Neural cell (in vitro differentiated cells): ENCODE data around the gene PDILT. TPM values are rescaled to one million over a fixed set of nuclear protein-coding genes. Genes with fewer than 3 reads are reported as not detected.

ENCODE experiments used
- H2AFZ ChIP-seq: fragments of 200-600, 300-800 bp; sonication (generic), shearing (Covaris generic); 2 replicates; pipeline ENCODE4 v1.6.0; 2014; ENCODE audit warnings: low read depth, mild to moderate bottlenecking, antibody characterized with exemption, low read length, moderate library complexity
- H3F3A ChIP-seq: fragments of 200-600 bp; shearing (Covaris generic); 2 replicates; pipeline ENCODE4 v1.6.1; 2016; ENCODE audit warnings: mild to moderate bottlenecking, moderate library complexity, mixed read lengths, antibody characterized with exemption, low read length; ENCODE audit not compliant: insufficient read depth, poor library complexity, severe bottlenecking
- H3K27ac ChIP-seq: fragments of 200-600, 300-800 bp; sonication (generic), shearing (Covaris generic); 2 replicates; pipeline ENCODE4 v1.5.1; 2014; ENCODE audit warnings: mild to moderate bottlenecking, low read length, moderate library complexity
- H3K27me3 ChIP-seq: fragments of 300-800, 200-600 bp; sonication (generic), shearing (Covaris generic); 2 replicates; pipeline ENCODE4 v1.6.0; 2014; ENCODE audit warnings: mild to moderate bottlenecking, low read depth, low read length, moderate library complexity; ENCODE audit not compliant: insufficient read depth
- H3K36me3 ChIP-seq: fragments of 300-800, 200-600 bp; sonication (generic), shearing (Covaris generic); 2 replicates; pipeline ENCODE4 v1.5.1; 2014; ENCODE audit warnings: mild to moderate bottlenecking, antibody characterized with exemption, low read length, moderate library complexity; ENCODE audit not compliant: insufficient read depth
- H3K4me2 ChIP-seq: fragments of 300-800, 200-600 bp; sonication (generic), shearing (Covaris generic); 2 replicates; pipeline ENCODE4 v1.6.0; 2014; ENCODE audit warnings: mild to moderate bottlenecking, low read length
- H3K4me3 ChIP-seq: fragments of 300-800, 200-600 bp; sonication (generic), shearing (Covaris generic); 2 replicates; pipeline ENCODE4 v1.5.1; 2014; ENCODE audit warnings: mild to moderate bottlenecking, low read length, moderate library complexity
- H3K79me2 ChIP-seq: fragments of 200-600 bp; shearing (Covaris generic); replicated peaks from 2 replicates; pipeline ENCODE4 v1.6.0; 2014; ENCODE audit warnings: mild to moderate bottlenecking, low read length, moderate library complexity; ENCODE audit not compliant: insufficient read depth
- H3K9ac ChIP-seq: fragments of 300-800, 200-600 bp; sonication (generic), shearing (Covaris generic); 2 replicates; pipeline ENCODE4 v1.6.1; 2016; ENCODE audit warnings: mild to moderate bottlenecking, low read length, mixed read lengths
- H3K9me2 ChIP-seq: fragments of 200-600 bp; shearing (Covaris generic); 2 replicates; pipeline ENCODE4 v1.6.1; 2016; ENCODE audit warnings: mild to moderate bottlenecking, low read length, mixed read lengths; ENCODE audit not compliant: insufficient read depth
- H3K9me3 ChIP-seq: fragments of 200-600, 300-800 bp; sonication (generic), shearing (Covaris generic); 2 replicates; pipeline ENCODE4 v1.6.1; 2016; ENCODE audit warnings: mild to moderate bottlenecking, mixed run types, low read length, moderate library complexity, mixed read lengths
- H4K20me1 ChIP-seq: fragments of 200-600 bp; shearing (Covaris generic); 2 replicates; pipeline ENCODE4 v1.6.1; 2016; ENCODE audit warnings: mild to moderate bottlenecking, mixed run types; ENCODE audit not compliant: insufficient read depth
- CTCF ChIP-seq: fragments of 450-650 bp; IDR thresholded peaks from 2 replicates; pipeline ENCODE4 v1.5.1; 2014; ENCODE audit warnings: antibody characterized with exemption, mild to moderate bottlenecking, moderate library complexity; ENCODE audit not compliant: poor library complexity, severe bottlenecking
- EP300 ChIP-seq: fragments of 450-650 bp; conservative IDR thresholded peaks from 2 replicates; pipeline ENCODE4 v1.6.1; 2014; ENCODE audit warnings: antibody characterized with exemption, mild to moderate bottlenecking, moderate library complexity; ENCODE audit not compliant: poor library complexity, severe bottlenecking
- EZH2 ChIP-seq: fragments of 200-600, 300-800 bp; shearing (Covaris generic), sonication (generic); IDR thresholded peaks from 2 replicates; pipeline ENCODE4 v1.6.1; 2014; ENCODE audit warnings: antibody characterized with exemption, low read length, borderline replicate concordance, mild to moderate bottlenecking; ENCODE audit not compliant: insufficient read depth, poor library complexity, severe bottlenecking
- MXI1 ChIP-seq: fragments of 450-650 bp; conservative IDR thresholded peaks from 2 replicates; pipeline ENCODE4 v1.6.1; 2014; ENCODE audit warnings: antibody characterized with exemption, mild to moderate bottlenecking; ENCODE audit not compliant: poor library complexity, severe bottlenecking
- POLR2AphosphoS5 ChIP-seq: IDR thresholded peaks from 2 replicates; pipeline ENCODE4 v1.6.1; 2012
- RAD21 ChIP-seq: fragments of 450-650 bp; conservative IDR thresholded peaks from 2 replicates; pipeline ENCODE4 v1.6.1; 2014; ENCODE audit warnings: antibody characterized with exemption, mild to moderate bottlenecking, moderate library complexity
- REST ChIP-seq: IDR thresholded peaks from 2 replicates; pipeline ENCODE4 v1.6.1; 2012; ENCODE audit warnings: borderline replicate concordance
- SMC3 ChIP-seq: fragments of 450-650 bp; conservative IDR thresholded peaks from 2 replicates; pipeline ENCODE4 v1.6.1; 2014; ENCODE audit warnings: antibody characterized with exemption, mild to moderate bottlenecking, moderate library complexity; ENCODE audit not compliant: poor library complexity
- TAF1 ChIP-seq: IDR thresholded peaks from 2 replicates; pipeline ENCODE4 v1.6.1; 2012; ENCODE audit warnings: low read depth
- polyA plus RNA-seq: library from polyadenylated mRNA; depleted of rRNA; stranded (reverse); fragments of >200 nt; gene quantifications from 2 replicates; pipeline ENCODE4 v1.2.3, GENCODE V29; 2014

Gene PDILT
- polyA plus RNA-seq, 1 donor from 2014 or later: not detected

- H3K27me3 ChIP-seq: no peaks in the 10 kb centered on the region
Measured at GRCh38 chr16:20377181-20377580, 27.4 kb downstream of the PDILT start.

GRCh38 chr16:20372701-20373100 lies 31.8 kb downstream of the PDILT start:
- Histone ChIP-seq H3F3A (no peaks in the 10 kb centered on the region), H3K4me3 (no peak overlapping the region), H2AFZ (no peak overlapping the region), H3K9me3 (peaks cover 5% of the 10 kb centered on the region), H3K27ac (no peak overlapping the region), H3K9ac (no peak overlapping the region), H3K4me2 (no peak overlapping the region), H3K36me3 (no peaks in the 10 kb centered on the region), H3K9me2 (no peaks in the 10 kb centered on the region), H4K20me1 (no peaks in the 10 kb centered on the region), H3K79me2 (no peaks in the 10 kb centered on the region), H3K27me3 (no peaks in the 10 kb centered on the region)
- TF ChIP-seq EP300 (no peak), TAF1 (no peak), REST (no peak), SMC3 (no peak), POLR2AphosphoS5 (no peak), EZH2 (no peak), CTCF (no peak)

More at GRCh38 chr16:20377181-20377580, 27.4 kb downstream of the PDILT start:
- H3K9me2 ChIP-seq: no peaks in the 10 kb centered on the region
- H3K4me2 ChIP-seq: no peak overlapping the region
- no peak overlapping the region for H3K27ac ChIP-seq
- H3K4me3 ChIP-seq: no peak overlapping the region
- no peaks in the 10 kb centered on the region for H3F3A ChIP-seq
- H3K36me3 ChIP-seq: no peaks in the 10 kb centered on the region
- H3K9ac ChIP-seq: no peak overlapping the region
- H4K20me1 ChIP-seq: no peaks in the 10 kb centered on the region
- H3K9me3 ChIP-seq: peaks cover 5% of the 10 kb centered on the region
- TF ChIP-seq RAD21 (no peak), REST (no peak), CTCF (no peak), POLR2AphosphoS5 (no peak), MXI1 (no peak), SMC3 (no peak), EP300 (no peak), EZH2 (no peak), TAF1 (no peak)
- no peak overlapping the region for H2AFZ ChIP-seq
- no peaks in the 10 kb centered on the region for H3K79me2 ChIP-seq
